Measurements from ENCODE around the gene MSL3B.

The MSL3B gene

GRCh38 chr2:233818639-233819621, 49.3 kb downstream of the MSL3B start:
- no peaks in the 10 kb centered on the region for H3K36me3 ChIP-seq
- no peak overlapping the region for H3K27ac ChIP-seq
- H3K4me3 ChIP-seq, result no peak overlapping the region
- H3K9me3 ChIP-seq, result no peaks in the 10 kb centered on the region
- H3K27me3 ChIP-seq (replicated peaks; ENCODE audit: insufficient read depth), result no peaks in the 10 kb centered on the region
- TF ChIP-seq POLR2A (IDR thresholded peaks at IDR 0.05) (no peak), POLR2AphosphoS5 (IDR thresholded peaks at IDR 0.05) (no peak), CTCF (IDR thresholded peaks at IDR 0.05) (no peak)
- intact Hi-C loops (cut with DNase I), result no loop called here
- no peak for DNase-seq (ENCODE audit: low spot score)
- H3K4me1 ChIP-seq (replicated peaks), result no peaks in the 10 kb centered on the region
- WGBS, result 82% methylated on average over 17 of the region's 17 CpGs

GRCh38 chr2:233817995-233818638, 50.1 kb downstream of the MSL3B start:
- Histone ChIP-seq H3K27ac (no peak overlapping the region), H3K4me1 (replicated peaks) (no peaks in the 10 kb centered on the region), H3K9me3 (no peaks in the 10 kb centered on the region), H3K27me3 (replicated peaks; ENCODE audit: insufficient read depth) (no peaks in the 10 kb centered on the region), H3K36me3 (no peaks in the 10 kb centered on the region), H3K4me3 (no peak overlapping the region)
- TF ChIP-seq CTCF (IDR thresholded peaks at IDR 0.05), result no peak
- TF ChIP-seq POLR2AphosphoS5 (IDR thresholded peaks at IDR 0.05), result no peak
- no peak for TF ChIP-seq POLR2A (IDR thresholded peaks at IDR 0.05)
- 93% methylated on average over 11 of the region's 11 CpGs for WGBS
- no peak for DNase-seq (ENCODE audit: low spot score)
- intact Hi-C loops (cut with DNase I), result no loop called here

- Histone ChIP-seq H3K27ac (no peak overlapping the region), H3K9me3 (no peaks in the 10 kb centered on the region), H3K36me3 (no peaks in the 10 kb centered on the region), H3K4me3 (no peak overlapping the region), H3K4me1 (replicated peaks) (no peaks in the 10 kb centered on the region), H3K27me3 (replicated peaks; ENCODE audit: insufficient read depth) (no peaks in the 10 kb centered on the region)
- intact Hi-C loops (cut with DNase I), result no loop called here
- no peak for DNase-seq (ENCODE audit: low spot score)
- 81% methylated on average over 3 of the region's 3 CpGs for WGBS
- no peak for TF ChIP-seq POLR2AphosphoS5 (IDR thresholded peaks at IDR 0.05)
- TF ChIP-seq CTCF (IDR thresholded peaks at IDR 0.05), result no peak
- TF ChIP-seq POLR2A (IDR thresholded peaks at IDR 0.05), result no peak
These were observed 50.8 kb downstream of the MSL3B start for GRCh38 chr2:233817361-233817911.

- Histone ChIP-seq H3K36me3 (no peaks in the 10 kb centered on the region), H3K4me3 (no peak overlapping the region), H3K9me3 (no peaks in the 10 kb centered on the region), H3K27me3 (replicated peaks; ENCODE audit: insufficient read depth) (no peaks in the 10 kb centered on the region), H3K27ac (no peak overlapping the region), H3K4me1 (replicated peaks) (no peaks in the 10 kb centered on the region)
- WGBS, result 82% methylated on average over 4 of the region's 4 CpGs
- DNase-seq (ENCODE audit: low spot score), result no peak
- TF ChIP-seq POLR2A (IDR thresholded peaks at IDR 0.05) (no peak), CTCF (IDR thresholded peaks at IDR 0.05) (no peak), POLR2AphosphoS5 (IDR thresholded peaks at IDR 0.05) (no peak)
- intact Hi-C loops (cut with DNase I), result no loop called here
These were observed 51.4 kb downstream of the MSL3B start for GRCh38 chr2:233816771-233817170.
